Nephron progenitor cell (in vitro differentiated cells): ENCODE results near the gene STK17B.

ENCODE experiments used
- DNase-seq: peaks from one replicate; pipeline ENCODE4 v3.0.0; 2021
- H3K27ac Mint-ChIP-seq: 2 replicates; pipeline ENCODE4 v1.8.0; 2021; ENCODE audit warnings: mild to moderate bottlenecking, moderate library complexity, mixed read lengths
- H3K27me3 Mint-ChIP-seq: 2 replicates; pipeline ENCODE4 v1.8.0; 2021; ENCODE audit warnings: mild to moderate bottlenecking, low read depth, mixed read lengths; ENCODE audit not compliant: poor library complexity
- H3K36me3 Mint-ChIP-seq: 2 replicates; pipeline ENCODE4 v1.8.0; 2021; ENCODE audit warnings: low read depth, mixed read lengths
- H3K4me1 Mint-ChIP-seq: 2 replicates; pipeline ENCODE4 v1.8.0; 2021; ENCODE audit warnings: mixed read lengths
- H3K4me3 Mint-ChIP-seq: 2 replicates; pipeline ENCODE4 v1.8.0; 2021; ENCODE audit warnings: mild to moderate bottlenecking, moderate library complexity, mixed read lengths
- H3K9me3 Mint-ChIP-seq: 2 replicates; pipeline ENCODE4 v1.8.0; 2021; ENCODE audit warnings: mild to moderate bottlenecking, moderate library complexity, mixed read lengths
- TF ChIP-seq, protein P1 (sequence below): fragments of 200-600 bp; sonication (generic); IDR thresholded peaks from 2 replicates; pipeline ENCODE4 v1.5.0; 2021; ENCODE audit warnings: antibody characterized with exemption

STK17B gene

DNA sequence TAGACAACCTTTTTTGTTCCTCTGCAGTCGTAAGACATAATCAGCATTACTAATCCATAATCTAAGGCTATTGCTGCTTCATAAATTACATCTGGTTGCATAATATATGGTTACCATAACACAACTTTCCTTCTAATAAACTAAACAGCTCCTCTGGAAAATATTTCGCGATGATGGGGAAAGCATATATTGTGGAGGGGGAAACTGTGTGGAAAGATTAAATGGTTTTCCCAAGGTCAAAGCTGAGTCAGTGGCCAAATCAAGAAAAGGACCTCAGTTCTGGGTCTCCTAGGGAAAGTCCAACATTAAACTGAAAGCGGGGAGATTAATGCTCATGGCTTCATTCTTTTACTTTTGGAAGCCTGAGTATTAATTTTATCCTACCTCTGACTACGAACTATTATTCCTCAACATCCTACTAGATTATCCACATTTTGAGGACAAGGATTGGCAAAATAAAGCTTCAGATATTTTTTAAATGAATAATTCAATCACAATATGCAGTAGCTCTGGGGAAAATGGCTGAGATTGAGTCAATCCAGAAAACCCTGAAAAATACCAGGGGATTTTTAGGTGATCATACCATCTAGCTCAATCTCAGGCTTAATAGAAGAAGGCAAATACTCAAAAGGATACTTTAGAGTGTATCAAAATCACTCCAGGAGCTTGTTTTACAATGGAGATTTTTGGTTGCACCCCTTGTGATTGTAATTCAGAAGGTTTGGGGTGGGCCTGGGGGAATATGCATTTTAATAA is 33.8 kb upstream of the STK17B start:
- Mint-ChIP-seq H3K4me3 (no peak overlapping the region), H3K9me3 (no peaks in the 10 kb centered on the region), H3K27ac (no peak overlapping the region)

DNA sequence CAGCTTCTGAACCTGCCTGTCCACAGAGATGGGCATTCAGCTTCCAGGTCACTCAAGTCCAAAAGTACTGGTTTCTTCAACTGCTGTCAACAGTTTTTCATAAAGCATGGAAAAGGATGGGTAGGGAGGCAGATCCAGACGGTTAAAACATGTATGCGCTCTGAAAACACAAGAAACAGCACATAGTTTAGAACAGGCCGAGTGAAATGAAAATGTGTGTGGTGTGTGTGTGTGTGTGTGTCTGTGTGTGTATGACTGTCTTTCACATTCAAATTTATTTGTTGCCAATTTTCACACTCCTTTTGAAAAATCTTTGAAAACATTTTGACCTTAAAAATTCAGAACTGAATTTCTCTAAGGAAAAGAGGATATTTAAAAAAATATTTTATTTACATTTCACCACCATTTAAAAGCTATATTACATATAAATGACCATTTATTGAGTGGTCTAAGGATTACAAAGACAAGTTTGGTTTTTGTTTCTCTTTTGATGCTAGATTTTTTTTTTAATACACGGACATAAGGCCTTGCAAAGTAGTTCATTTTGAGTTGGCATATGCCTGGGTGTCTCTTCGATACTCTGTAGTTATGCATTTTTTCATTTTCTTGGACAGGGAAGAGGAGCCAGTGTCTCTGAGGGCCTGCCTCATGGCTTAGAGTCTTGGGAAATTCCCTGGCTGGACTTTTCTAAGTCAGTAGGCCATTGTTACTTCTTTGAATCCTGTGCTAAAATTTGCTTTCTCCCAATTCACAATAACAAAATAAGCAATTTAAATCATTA is 30.0 kb upstream of the STK17B start:
- H3K4me1 Mint-ChIP-seq: no peaks in the 10 kb centered on the region
- H3K27me3 Mint-ChIP-seq: no peaks in the 10 kb centered on the region
- H3K36me3 Mint-ChIP-seq: no peaks in the 10 kb centered on the region
- H3K4me3 Mint-ChIP-seq: no peak overlapping the region
- no peak for DNase-seq
- no peak overlapping the region for H3K27ac Mint-ChIP-seq
- TF ChIP-seq, protein P1, sequence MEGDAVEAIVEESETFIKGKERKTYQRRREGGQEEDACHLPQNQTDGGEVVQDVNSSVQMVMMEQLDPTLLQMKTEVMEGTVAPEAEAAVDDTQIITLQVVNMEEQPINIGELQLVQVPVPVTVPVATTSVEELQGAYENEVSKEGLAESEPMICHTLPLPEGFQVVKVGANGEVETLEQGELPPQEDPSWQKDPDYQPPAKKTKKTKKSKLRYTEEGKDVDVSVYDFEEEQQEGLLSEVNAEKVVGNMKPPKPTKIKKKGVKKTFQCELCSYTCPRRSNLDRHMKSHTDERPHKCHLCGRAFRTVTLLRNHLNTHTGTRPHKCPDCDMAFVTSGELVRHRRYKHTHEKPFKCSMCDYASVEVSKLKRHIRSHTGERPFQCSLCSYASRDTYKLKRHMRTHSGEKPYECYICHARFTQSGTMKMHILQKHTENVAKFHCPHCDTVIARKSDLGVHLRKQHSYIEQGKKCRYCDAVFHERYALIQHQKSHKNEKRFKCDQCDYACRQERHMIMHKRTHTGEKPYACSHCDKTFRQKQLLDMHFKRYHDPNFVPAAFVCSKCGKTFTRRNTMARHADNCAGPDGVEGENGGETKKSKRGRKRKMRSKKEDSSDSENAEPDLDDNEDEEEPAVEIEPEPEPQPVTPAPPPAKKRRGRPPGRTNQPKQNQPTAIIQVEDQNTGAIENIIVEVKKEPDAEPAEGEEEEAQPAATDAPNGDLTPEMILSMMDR: no peak
- no peaks in the 10 kb centered on the region for H3K9me3 Mint-ChIP-seq

More for the DNA sequence above, 33.8 kb upstream of the STK17B start:
- TF ChIP-seq, protein P1: no peak
- no peaks in the 10 kb centered on the region for H3K27me3 Mint-ChIP-seq
- DNase-seq: no peak
- H3K36me3 Mint-ChIP-seq: peaks cover 8% of the 10 kb centered on the region
- peaks cover 4% of the 10 kb centered on the region for H3K4me1 Mint-ChIP-seq

DNA sequence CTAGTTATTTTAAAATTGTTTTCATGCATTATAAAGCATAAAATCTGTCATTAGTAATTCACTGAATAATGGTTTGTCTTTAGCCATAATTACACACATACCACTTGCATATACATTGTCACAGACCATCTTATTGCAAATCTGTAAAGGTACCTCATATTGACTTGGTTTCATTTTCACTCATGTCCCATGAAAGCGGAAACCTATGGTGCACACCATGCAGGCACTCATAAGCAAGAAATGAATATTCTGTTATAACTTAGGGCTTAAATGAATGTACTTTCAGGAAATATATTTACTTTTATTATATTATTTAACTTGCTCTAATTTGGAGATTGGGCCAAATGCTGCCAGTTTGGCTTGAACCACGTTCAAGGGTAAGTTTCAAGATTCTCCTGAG is 29.2 kb upstream of the STK17B start:
- DNase-seq: no peak
- no peaks in the 10 kb centered on the region for H3K9me3 Mint-ChIP-seq
- H3K27ac Mint-ChIP-seq: no peak overlapping the region
- H3K4me1 Mint-ChIP-seq: no peaks in the 10 kb centered on the region
- no peak overlapping the region for H3K4me3 Mint-ChIP-seq
- no peaks in the 10 kb centered on the region for H3K27me3 Mint-ChIP-seq
- TF ChIP-seq, protein P1: no peak
- no peaks in the 10 kb centered on the region for H3K36me3 Mint-ChIP-seq

DNA sequence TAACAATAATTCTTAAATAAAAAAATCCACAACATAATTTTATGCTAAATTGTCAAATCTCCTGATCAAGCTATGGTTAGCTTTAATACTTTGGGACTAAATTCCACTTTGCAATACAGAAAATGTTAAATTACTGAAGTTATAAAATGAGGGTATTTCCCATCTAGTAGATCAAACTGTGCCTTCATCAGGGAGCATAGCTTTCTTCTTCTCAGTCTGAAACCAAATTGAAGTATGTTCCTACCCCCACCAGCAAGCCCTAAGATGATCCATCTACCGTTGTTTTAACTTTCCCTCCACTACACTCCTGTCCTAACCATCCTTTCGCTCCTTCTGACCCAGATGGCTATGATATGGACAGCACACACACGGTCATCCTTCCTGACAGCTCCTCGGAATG is 24.4 kb upstream of the STK17B start:
- Mint-ChIP-seq H3K27me3 (no peaks in the 10 kb centered on the region), H3K9me3 (no peaks in the 10 kb centered on the region), H3K4me1 (no peaks in the 10 kb centered on the region), H3K27ac (no peak overlapping the region), H3K36me3 (no peaks in the 10 kb centered on the region), H3K4me3 (no peak overlapping the region)
- DNase-seq: no peak
- TF ChIP-seq, protein P1: no peak

DNA sequence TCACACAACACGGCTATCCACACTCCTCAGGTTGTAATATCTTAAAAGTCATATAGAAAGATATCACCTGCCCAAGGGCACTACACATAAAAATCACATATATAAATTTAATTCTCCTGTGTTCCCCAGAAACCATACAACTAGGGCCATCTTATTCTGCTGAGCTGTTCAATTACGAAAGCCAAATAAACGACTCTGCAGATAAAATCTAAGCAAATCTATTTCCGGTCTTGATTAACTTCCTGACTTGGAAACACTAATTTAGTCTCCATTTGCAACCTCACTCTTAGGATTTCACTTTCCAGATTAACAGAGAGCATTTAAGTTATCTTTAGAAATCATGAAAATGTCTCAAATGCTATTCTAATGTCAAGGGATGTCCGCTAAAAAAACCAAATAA is 23.9 kb upstream of the STK17B start:
- DNase-seq: no peak
- Mint-ChIP-seq H3K36me3 (no peaks in the 10 kb centered on the region), H3K27me3 (no peaks in the 10 kb centered on the region), H3K9me3 (no peaks in the 10 kb centered on the region), H3K4me3 (no peak overlapping the region), H3K27ac (no peak overlapping the region), H3K4me1 (no peaks in the 10 kb centered on the region)
- TF ChIP-seq, protein P1: no peak
